ENCODE data around the gene CDKN3.

Gene CDKN3

DNA sequence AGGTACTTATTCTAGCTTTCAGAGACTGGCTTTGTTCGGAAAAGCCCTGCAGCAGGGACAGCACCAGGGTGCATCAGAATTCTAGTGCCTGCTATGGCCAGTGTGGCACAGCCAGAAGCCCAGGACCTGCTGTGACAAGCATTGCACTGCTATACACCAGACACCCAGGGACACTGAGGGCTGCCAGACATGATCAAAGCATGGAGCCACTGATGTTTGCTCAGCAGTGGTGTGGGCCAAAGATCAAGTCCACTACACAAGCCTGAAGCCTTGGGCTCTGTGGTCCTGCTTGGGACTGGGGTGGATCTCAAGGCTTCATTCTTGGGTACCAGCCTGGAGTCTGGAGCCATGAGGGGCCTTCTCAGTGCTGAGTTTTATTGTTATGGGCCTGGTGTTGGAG is 36.1 kb upstream of the CDKN3 start:
- ATAC-seq (ENCODE audit: insufficient read depth, low read depth) (no peak), DNase-seq (no peak)
- Histone ChIP-seq H3K4me3 (ENCODE audit: low read depth in 1 of 2, low read length in 2 of 2) (no peak overlapping the region), H4K20me1 (ENCODE audit: insufficient read depth, low read length) (no peaks in the 10 kb centered on the region), H3K36me3 (ENCODE audit: insufficient read depth, low read length) (no peaks in the 10 kb centered on the region), H3K9ac (ENCODE audit: low read depth, low read length) (no peak overlapping the region), H3K27ac (ENCODE audit: low read length) (no peak overlapping the region), H3K4me1 (ENCODE audit: insufficient read depth, low read length) (no peaks in the 10 kb centered on the region), H3K4me2 (ENCODE audit: insufficient read depth, low read length) (no peak overlapping the region), H2AFZ (ENCODE audit: low read depth, low read length) (no peak overlapping the region), H3K79me2 (ENCODE audit: insufficient read depth, low read length) (no peaks in the 10 kb centered on the region), H3K9me3 (ENCODE audit: insufficient read depth, low read length, severe bottlenecking) (no peaks in the 10 kb centered on the region), H3K27me3 (ENCODE audit: insufficient read depth, low read length, poor library complexity) (no peaks in the 10 kb centered on the region)
- TF ChIP-seq EZH2 (IDR thresholded peaks at IDR 0.05; ENCODE audit: borderline replicate concordance, low read depth, low read length, severe bottlenecking): no peak
- TF ChIP-seq, protein P1, sequence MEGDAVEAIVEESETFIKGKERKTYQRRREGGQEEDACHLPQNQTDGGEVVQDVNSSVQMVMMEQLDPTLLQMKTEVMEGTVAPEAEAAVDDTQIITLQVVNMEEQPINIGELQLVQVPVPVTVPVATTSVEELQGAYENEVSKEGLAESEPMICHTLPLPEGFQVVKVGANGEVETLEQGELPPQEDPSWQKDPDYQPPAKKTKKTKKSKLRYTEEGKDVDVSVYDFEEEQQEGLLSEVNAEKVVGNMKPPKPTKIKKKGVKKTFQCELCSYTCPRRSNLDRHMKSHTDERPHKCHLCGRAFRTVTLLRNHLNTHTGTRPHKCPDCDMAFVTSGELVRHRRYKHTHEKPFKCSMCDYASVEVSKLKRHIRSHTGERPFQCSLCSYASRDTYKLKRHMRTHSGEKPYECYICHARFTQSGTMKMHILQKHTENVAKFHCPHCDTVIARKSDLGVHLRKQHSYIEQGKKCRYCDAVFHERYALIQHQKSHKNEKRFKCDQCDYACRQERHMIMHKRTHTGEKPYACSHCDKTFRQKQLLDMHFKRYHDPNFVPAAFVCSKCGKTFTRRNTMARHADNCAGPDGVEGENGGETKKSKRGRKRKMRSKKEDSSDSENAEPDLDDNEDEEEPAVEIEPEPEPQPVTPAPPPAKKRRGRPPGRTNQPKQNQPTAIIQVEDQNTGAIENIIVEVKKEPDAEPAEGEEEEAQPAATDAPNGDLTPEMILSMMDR (IDR thresholded peaks at IDR 0.05; ENCODE audit: borderline replicate concordance, extremely low read depth, low read length, poor library complexity, severe bottlenecking): no peak

DNA sequence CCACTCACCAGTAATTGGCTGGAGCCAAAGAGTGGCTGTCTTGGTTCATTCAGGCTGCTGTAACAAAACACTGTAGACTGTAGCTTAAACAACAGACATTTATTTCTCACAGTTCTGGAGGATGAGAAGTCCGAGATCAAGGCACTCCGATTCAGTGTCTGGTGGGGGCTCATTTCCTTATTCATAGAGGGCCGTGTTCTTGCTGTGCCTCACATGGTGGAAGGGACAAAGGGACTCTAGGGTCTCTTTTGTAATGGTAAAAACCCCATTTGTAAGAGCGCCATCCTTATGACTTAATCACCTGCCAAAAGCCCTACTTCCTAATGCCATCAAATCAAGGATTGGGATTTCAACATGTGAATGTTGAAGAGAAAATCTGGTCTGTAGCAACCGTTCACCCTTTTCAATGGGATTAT is 34.7 kb upstream of the CDKN3 start:
- H3K4me3 ChIP-seq (ENCODE audit: low read depth in 1 of 2, low read length in 2 of 2): no peak overlapping the region
- no peaks in the 10 kb centered on the region for H3K79me2 ChIP-seq (ENCODE audit: insufficient read depth, low read length)
- no peak overlapping the region; the same call in 1 of the 2 replicates for H2AFZ ChIP-seq (ENCODE audit: low read depth, low read length)
- ATAC-seq (ENCODE audit: insufficient read depth, low read depth) (no peak), DNase-seq (no peak)
- no peak overlapping the region for H3K4me2 ChIP-seq (ENCODE audit: insufficient read depth, low read length)
- no peak overlapping the region for H3K27ac ChIP-seq (ENCODE audit: low read length)
- no peak overlapping the region for H3K9ac ChIP-seq (ENCODE audit: low read depth, low read length)
- no peaks in the 10 kb centered on the region for H4K20me1 ChIP-seq (ENCODE audit: insufficient read depth, low read length)
- TF ChIP-seq, protein P1 (IDR thresholded peaks at IDR 0.05; ENCODE audit: borderline replicate concordance, extremely low read depth, low read length, poor library complexity, severe bottlenecking): no peak
- no peak for TF ChIP-seq EZH2 (IDR thresholded peaks at IDR 0.05; ENCODE audit: borderline replicate concordance, low read depth, low read length, severe bottlenecking)
- H3K36me3 ChIP-seq (ENCODE audit: insufficient read depth, low read length): no peaks in the 10 kb centered on the region
- H3K4me1 ChIP-seq (ENCODE audit: insufficient read depth, low read length): no peaks in the 10 kb centered on the region
- no peaks in the 10 kb centered on the region for H3K9me3 ChIP-seq (ENCODE audit: insufficient read depth, low read length, severe bottlenecking)
- H3K27me3 ChIP-seq (ENCODE audit: insufficient read depth, low read length, poor library complexity): no peaks in the 10 kb centered on the region

DNA sequence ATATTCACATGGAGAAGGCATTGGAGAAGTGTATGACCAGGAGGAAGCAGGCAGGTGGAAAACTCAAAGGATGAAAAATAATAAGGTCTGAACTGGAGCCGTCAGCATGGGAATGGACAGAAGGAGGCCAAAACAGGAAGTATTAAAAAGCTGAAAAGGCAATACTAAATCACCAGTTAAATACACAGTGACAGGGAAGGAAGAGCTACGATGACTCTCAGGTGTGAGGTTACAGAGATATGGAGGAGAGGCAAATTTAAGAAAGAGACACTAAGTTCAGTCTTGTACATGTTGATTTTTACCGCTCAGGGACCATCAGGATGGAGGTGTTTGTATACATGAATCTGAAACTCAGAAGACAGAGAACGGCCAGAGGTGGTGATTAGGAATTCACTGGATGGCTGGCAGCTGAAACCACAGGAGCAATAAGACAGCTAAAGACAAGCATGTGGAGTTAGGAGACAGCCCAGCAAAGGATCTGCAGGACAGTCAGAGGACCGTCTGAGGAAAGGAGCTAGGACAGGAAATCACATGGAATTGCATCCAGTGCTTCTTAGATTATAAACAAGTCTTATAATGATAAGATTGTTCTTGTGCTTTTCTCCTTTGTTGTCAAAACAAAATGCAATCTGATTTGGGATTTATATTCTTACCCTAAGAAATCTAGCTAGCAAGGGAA is 33.9 kb upstream of the CDKN3 start:
- no peaks in the 10 kb centered on the region for H3K36me3 ChIP-seq (ENCODE audit: insufficient read depth, low read length)
- H3K27me3 ChIP-seq (ENCODE audit: insufficient read depth, low read length, poor library complexity): no peaks in the 10 kb centered on the region
- H4K20me1 ChIP-seq (ENCODE audit: insufficient read depth, low read length): no peaks in the 10 kb centered on the region
- no peaks in the 10 kb centered on the region for H3K9me3 ChIP-seq (ENCODE audit: insufficient read depth, low read length, severe bottlenecking)
- H2AFZ ChIP-seq (ENCODE audit: low read depth, low read length): no peak overlapping the region
- no peaks in the 10 kb centered on the region for H3K79me2 ChIP-seq (ENCODE audit: insufficient read depth, low read length)
- H3K4me3 ChIP-seq (ENCODE audit: low read depth in 1 of 2, low read length in 2 of 2): no peak overlapping the region
- TF ChIP-seq, protein P1 (IDR thresholded peaks at IDR 0.05; ENCODE audit: borderline replicate concordance, extremely low read depth, low read length, poor library complexity, severe bottlenecking): no peak
- no peak for TF ChIP-seq EZH2 (IDR thresholded peaks at IDR 0.05; ENCODE audit: borderline replicate concordance, low read depth, low read length, severe bottlenecking)
- H3K4me2 ChIP-seq (ENCODE audit: insufficient read depth, low read length): no peak overlapping the region
- ATAC-seq (ENCODE audit: insufficient read depth, low read depth) (no peak), DNase-seq (no peak)
- H3K27ac ChIP-seq (ENCODE audit: low read length): no peak overlapping the region
- no peaks in the 10 kb centered on the region for H3K4me1 ChIP-seq (ENCODE audit: insufficient read depth, low read length)
- no peak overlapping the region for H3K9ac ChIP-seq (ENCODE audit: low read depth, low read length)

Data from DND-41 (cell line).